GM23338 (cell line): ENCODE results near the gene RIPOR3. TPM values are rescaled to one million over a fixed set of nuclear protein-coding genes. Genes with fewer than 3 reads are reported as not detected.

Experiments used
- ATAC-seq: fragments of 200-7000 bp; cut with Tn5 transposase; 3 replicates; pipeline ENCODE4 v1.9.1; 2020
- DNase-seq: peaks from one replicate; pipeline ENCODE4 v3.0.0-alpha.2; 2015; ENCODE audit warnings: low spot score
- H2AFZ ChIP-seq: fragments of 200-600 bp; sonication (generic); 2 replicates; pipeline ENCODE4 v1.8.0; 2016; ENCODE audit warnings: antibody characterized with exemption, mild to moderate bottlenecking, moderate library complexity
- H3F3A ChIP-seq: fragments of 200-600 bp; sonication (generic); replicated peaks from 2 replicates; pipeline ENCODE4 v1.8.0; 2017; ENCODE audit warnings: antibody characterized with exemption, mixed run types, low read depth
- H3K27ac ChIP-seq: fragments of 200-600 bp; sonication (generic); 2 replicates; pipeline ENCODE4 v1.6.1; 2016; ENCODE audit warnings: low read depth
- H3K27me3 ChIP-seq: fragments of 200-600 bp; sonication (generic); 2 replicates; pipeline ENCODE4 v1.8.0; 2016; ENCODE audit warnings: mild to moderate bottlenecking, mixed run types, moderate library complexity; ENCODE audit not compliant: insufficient read depth
- H3K36me3 ChIP-seq: fragments of 200-600 bp; sonication (generic); 2 replicates; pipeline ENCODE4 v1.8.0; 2016; ENCODE audit warnings: mild to moderate bottlenecking; ENCODE audit not compliant: insufficient read depth
- H3K4me1 ChIP-seq: fragments of 200-600 bp; sonication (generic); 2 replicates; pipeline ENCODE4 v1.8.0; 2016; ENCODE audit warnings: mild to moderate bottlenecking, moderate library complexity; ENCODE audit not compliant: insufficient read depth
- H3K4me2 ChIP-seq: fragments of 200-600 bp; sonication (generic); 2 replicates; pipeline ENCODE4 v1.7.1; 2017; ENCODE audit warnings: mixed run types
- H3K4me3 ChIP-seq: fragments of 200-600 bp; sonication (generic); 2 replicates; pipeline ENCODE4 v1.6.1; 2016; ENCODE audit warnings: mixed run types
- H3K79me2 ChIP-seq: fragments of 200-600 bp; sonication (generic); replicated peaks from 2 replicates; pipeline ENCODE4 v1.8.0; 2017; ENCODE audit warnings: mild to moderate bottlenecking; ENCODE audit not compliant: insufficient read depth
- H3K9me2 ChIP-seq: fragments of 200-600 bp; sonication (generic); 2 replicates; pipeline ENCODE4 v1.8.0; 2017; ENCODE audit not compliant: insufficient read depth
- H4K20me1 ChIP-seq: fragments of 200-600 bp; sonication (generic); replicated peaks from 2 replicates; pipeline ENCODE4 v1.8.0; 2017; ENCODE audit warnings: mild to moderate bottlenecking; ENCODE audit not compliant: insufficient read depth
- H3K27ac Mint-ChIP-seq: 2 replicates; pipeline ENCODE4 v1.8.0; 2020; ENCODE audit warnings: inconsistent platforms, mild to moderate bottlenecking, moderate library complexity, mixed read lengths
- H3K27me3 Mint-ChIP-seq: 3 replicates; pipeline ENCODE4 v1.8.0; 2022; ENCODE audit warnings: low read depth, mild to moderate bottlenecking, moderate library complexity, mixed read lengths, inconsistent platforms; ENCODE audit not compliant: insufficient read depth, poor library complexity
- H3K36me3 Mint-ChIP-seq: 3 replicates; pipeline ENCODE4 v1.8.0; 2021; ENCODE audit warnings: low read depth, mild to moderate bottlenecking, inconsistent platforms, moderate library complexity, mixed read lengths
- H3K4me1 Mint-ChIP-seq: 3 replicates; pipeline ENCODE4 v1.8.0; 2020; ENCODE audit warnings: mild to moderate bottlenecking, inconsistent platforms, mixed read lengths
- H3K4me3 Mint-ChIP-seq: 3 replicates; pipeline ENCODE4 v1.8.0; 2021; ENCODE audit warnings: moderate library complexity, mild to moderate bottlenecking, inconsistent platforms, mixed read lengths
- H3K9me3 Mint-ChIP-seq: 3 replicates; pipeline ENCODE4 v1.8.0; 2020; ENCODE audit warnings: moderate library complexity, mild to moderate bottlenecking, inconsistent platforms, mixed read lengths
- CREB1 ChIP-seq: fragments of 250-450 bp; sonication (Bioruptor Pico); IDR thresholded peaks from 2 replicates; pipeline ENCODE4 v1.5.0; 2020; ENCODE audit warnings: low read depth, mild to moderate bottlenecking, moderate library complexity
- CTCF ChIP-seq, 2 experiments: fragments of 200-600 bp in 1 of 2; sonication (generic) in 1 of 2; conservative IDR thresholded peaks; 2 replicates each; pipeline versions ENCODE4 v1.5.1 to v1.6.1; 2016 to 2017; ENCODE audit warnings: antibody characterized with exemption in 2 of 2, low read depth in 2 of 2, mild to moderate bottlenecking in 2 of 2, moderate library complexity in 1 of 2
- ETS1 ChIP-seq: IDR thresholded peaks from 2 replicates; pipeline ENCODE4 v1.6.1; 2016; ENCODE audit warnings: antibody characterized with exemption
- EZH2 ChIP-seq: fragments of 200-600 bp; sonication (generic); IDR thresholded peaks from one replicate; pipeline ENCODE4 v1.8.0; 2017; ENCODE audit warnings: antibody characterized with exemption, mild to moderate bottlenecking, low read depth; ENCODE audit not compliant: unreplicated experiment
- JUNB ChIP-seq: IDR thresholded peaks from one replicate; pipeline ENCODE4 v1.6.1; 2016; ENCODE audit warnings: antibody characterized with exemption; ENCODE audit not compliant: unreplicated experiment
- NANOG ChIP-seq: IDR thresholded peaks from 2 replicates; pipeline ENCODE4 v1.6.1; 2016; ENCODE audit warnings: antibody characterized with exemption, borderline replicate concordance
- POLR2AphosphoS5 ChIP-seq: IDR thresholded peaks from 2 replicates; pipeline ENCODE4 v1.6.1; 2016; ENCODE audit warnings: antibody characterized with exemption, low read depth
- REST ChIP-seq: IDR thresholded peaks from one replicate; pipeline ENCODE4 v1.6.1; 2018; ENCODE audit warnings: antibody characterized with exemption; ENCODE audit not compliant: unreplicated experiment
- STAT1 ChIP-seq: IDR thresholded peaks from one replicate; pipeline ENCODE4 v1.6.1; 2016; ENCODE audit warnings: antibody characterized with exemption; ENCODE audit not compliant: unreplicated experiment
- ZNF114 ChIP-seq: fragments of 250-450 bp; sonication (Bioruptor Pico); IDR thresholded peaks from 2 replicates; pipeline ENCODE4 v1.5.0; 2020; ENCODE audit warnings: mild to moderate bottlenecking, moderate library complexity
- ZNF331 ChIP-seq: fragments of 250-450 bp; sonication (Bioruptor Pico); IDR thresholded peaks from 2 replicates; pipeline ENCODE4 v1.5.0; 2020; ENCODE audit warnings: low read depth, mild to moderate bottlenecking, moderate library complexity
- ZNF462 ChIP-seq: fragments of 250-450 bp; sonication (Bioruptor Pico); IDR thresholded peaks from 2 replicates; pipeline ENCODE4 v1.5.0; 2020; ENCODE audit warnings: mild to moderate bottlenecking, moderate library complexity
- polyA plus RNA-seq: library from polyadenylated mRNA; unstranded; fragments of >200 nt; fragmentation: Nextera tagmentation; extraction: Ambion mirVana; gene quantifications from 2 replicates; pipeline ENCODE4 v1.2.1, GENCODE V29; 2016
- total RNA-seq: library from RNA; depleted of rRNA; stranded (reverse); fragments of >200 nt; shearing (Covaris generic); gene quantifications from 2 replicates; pipeline ENCODE4 v1.2.3, GENCODE V29; 2014

The RIPOR3 gene
- total and polyA plus RNA-seq, 2 experiments from 2014 or later = 4.9 to 6.3 TPM

- Histone ChIP-seq H3K4me3 (no peak overlapping the region), H3K79me2 (no peaks in the 10 kb centered on the region), H3F3A (no peaks in the 10 kb centered on the region), H4K20me1 (no peaks in the 10 kb centered on the region; the same call in 1 of the 2 replicates), H3K27me3 (no peaks in the 10 kb centered on the region), H3K4me2 (no peak overlapping the region), H3K9me2 (no peaks in the 10 kb centered on the region), H2AFZ (no peak overlapping the region), H3K4me1 (no peaks in the 10 kb centered on the region), H3K36me3 (no peaks in the 10 kb centered on the region), H3K27ac (no peak overlapping the region)
- DNase-seq = no peak
- no peak for ATAC-seq
- Mint-ChIP-seq H3K36me3 (peaks cover 6% of the 10 kb centered on the region), H3K27ac (no peak overlapping the region), H3K9me3 (no peaks in the 10 kb centered on the region), H3K4me1 (peaks cover 6% of the 10 kb centered on the region), H3K27me3 (peaks cover 6% of the 10 kb centered on the region), H3K4me3 (no peak overlapping the region)
- TF ChIP-seq EZH2 = no peak
- TF ChIP-seq NANOG = no peak
- no peak for TF ChIP-seq ZNF462 (CRISPR knock-in tag)
- TF ChIP-seq ETS1 = no peak
- TF ChIP-seq POLR2AphosphoS5 = no peak
- no peak for TF ChIP-seq ZNF331 (CRISPR knock-in tag)
- TF ChIP-seq REST = no peak
- TF ChIP-seq CTCF (conservative IDR thresholded peaks at IDR 0.05; ENCODE audit: low read depth in 2 of 2) = no peak
- no peak for TF ChIP-seq STAT1
- no peak for TF ChIP-seq CREB1 (CRISPR knock-in tag)
- no peak for TF ChIP-seq ZNF114
- no peak for TF ChIP-seq JUNB
Observed at GRCh38 chr20:50591233-50591852, 100.0 kb downstream of the RIPOR3 start.
